Endothelial cell (in vitro differentiated cells): ENCODE measurements around the gene SMARCAL1. TPM values are rescaled to one million over a fixed set of nuclear protein-coding genes. Genes with fewer than 3 reads are reported as not detected.

Source experiments
- DNase-seq: peaks from one replicate; pipeline ENCODE4 v3.0.0; 2021; ENCODE audit warnings: low spot score
- H3K27ac Mint-ChIP-seq: one replicate; pipeline ENCODE4 v1.8.0; 2021; ENCODE audit warnings: mixed read lengths, inconsistent platforms; ENCODE audit not compliant: unreplicated experiment
- H3K27me3 Mint-ChIP-seq: one replicate; pipeline ENCODE4 v1.8.0; 2021; ENCODE audit warnings: mild to moderate bottlenecking, moderate library complexity, mixed read lengths, inconsistent platforms; ENCODE audit not compliant: unreplicated experiment
- H3K36me3 Mint-ChIP-seq: one replicate; pipeline ENCODE4 v1.8.0; 2021; ENCODE audit warnings: mild to moderate bottlenecking, low read depth, mixed read lengths, inconsistent platforms; ENCODE audit not compliant: unreplicated experiment
- H3K4me1 Mint-ChIP-seq: one replicate; pipeline ENCODE4 v1.8.0; 2021; ENCODE audit warnings: mild to moderate bottlenecking, mixed read lengths, inconsistent platforms; ENCODE audit not compliant: unreplicated experiment
- H3K4me3 Mint-ChIP-seq: one replicate; pipeline ENCODE4 v1.8.0; 2021; ENCODE audit warnings: mild to moderate bottlenecking, mixed read lengths, inconsistent platforms; ENCODE audit not compliant: unreplicated experiment
- H3K9me3 Mint-ChIP-seq: one replicate; pipeline ENCODE4 v1.8.0; 2021; ENCODE audit warnings: mixed read lengths, inconsistent platforms; ENCODE audit not compliant: unreplicated experiment
- total RNA-seq: library from RNA; stranded (reverse); fragmentation: NEBNext Ultra II Directional; extraction: Animal tissue kit (Norgen Biotek cat#: 25700); gene quantifications from one replicate; pipeline ENCODE4 v1.2.1, GENCODE V29; 2021; ENCODE audit not compliant: unreplicated experiment
- TF ChIP-seq, protein P1 (sequence below): fragments of 200-600 bp; sonication (generic); IDR thresholded peaks from one replicate; pipeline ENCODE4 v1.5.0; 2021; ENCODE audit warnings: antibody characterized with exemption; ENCODE audit not compliant: unreplicated experiment

The SMARCAL1 gene
- total RNA-seq, 1 donor from 2014 or later, result 39.1 TPM

DNA sequence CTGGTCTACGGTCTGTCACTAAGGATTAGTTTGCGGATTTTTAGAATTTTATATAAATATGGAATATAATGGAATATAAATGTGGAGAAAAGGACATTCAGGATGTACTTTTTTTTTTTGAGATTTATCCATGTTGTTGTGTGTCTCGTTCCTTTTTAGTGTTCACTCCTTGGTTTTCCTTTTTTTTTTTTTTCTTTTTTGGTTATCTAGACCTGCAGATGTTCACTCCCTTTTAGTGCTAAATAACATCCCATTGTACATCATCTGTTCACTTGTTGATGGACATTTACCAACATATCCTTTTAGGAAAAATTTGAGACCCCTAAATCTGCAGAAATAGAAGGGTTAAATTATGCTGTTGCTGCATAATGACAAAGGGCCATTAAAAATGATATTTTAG lies 60.9 kb downstream of the SMARCAL1 start:
- H3K36me3 Mint-ChIP-seq, result peaks cover 17% of the 10 kb centered on the region
- peaks cover 20% of the 10 kb centered on the region for H3K4me1 Mint-ChIP-seq
- H3K4me3 Mint-ChIP-seq, result no peak overlapping the region
- H3K27ac Mint-ChIP-seq, result no peak overlapping the region
- peaks cover 2% of the 10 kb centered on the region for H3K27me3 Mint-ChIP-seq
- TF ChIP-seq, protein P1, sequence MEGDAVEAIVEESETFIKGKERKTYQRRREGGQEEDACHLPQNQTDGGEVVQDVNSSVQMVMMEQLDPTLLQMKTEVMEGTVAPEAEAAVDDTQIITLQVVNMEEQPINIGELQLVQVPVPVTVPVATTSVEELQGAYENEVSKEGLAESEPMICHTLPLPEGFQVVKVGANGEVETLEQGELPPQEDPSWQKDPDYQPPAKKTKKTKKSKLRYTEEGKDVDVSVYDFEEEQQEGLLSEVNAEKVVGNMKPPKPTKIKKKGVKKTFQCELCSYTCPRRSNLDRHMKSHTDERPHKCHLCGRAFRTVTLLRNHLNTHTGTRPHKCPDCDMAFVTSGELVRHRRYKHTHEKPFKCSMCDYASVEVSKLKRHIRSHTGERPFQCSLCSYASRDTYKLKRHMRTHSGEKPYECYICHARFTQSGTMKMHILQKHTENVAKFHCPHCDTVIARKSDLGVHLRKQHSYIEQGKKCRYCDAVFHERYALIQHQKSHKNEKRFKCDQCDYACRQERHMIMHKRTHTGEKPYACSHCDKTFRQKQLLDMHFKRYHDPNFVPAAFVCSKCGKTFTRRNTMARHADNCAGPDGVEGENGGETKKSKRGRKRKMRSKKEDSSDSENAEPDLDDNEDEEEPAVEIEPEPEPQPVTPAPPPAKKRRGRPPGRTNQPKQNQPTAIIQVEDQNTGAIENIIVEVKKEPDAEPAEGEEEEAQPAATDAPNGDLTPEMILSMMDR, result no peak
- DNase-seq, result no peak
- no peaks in the 10 kb centered on the region for H3K9me3 Mint-ChIP-seq

DNA sequence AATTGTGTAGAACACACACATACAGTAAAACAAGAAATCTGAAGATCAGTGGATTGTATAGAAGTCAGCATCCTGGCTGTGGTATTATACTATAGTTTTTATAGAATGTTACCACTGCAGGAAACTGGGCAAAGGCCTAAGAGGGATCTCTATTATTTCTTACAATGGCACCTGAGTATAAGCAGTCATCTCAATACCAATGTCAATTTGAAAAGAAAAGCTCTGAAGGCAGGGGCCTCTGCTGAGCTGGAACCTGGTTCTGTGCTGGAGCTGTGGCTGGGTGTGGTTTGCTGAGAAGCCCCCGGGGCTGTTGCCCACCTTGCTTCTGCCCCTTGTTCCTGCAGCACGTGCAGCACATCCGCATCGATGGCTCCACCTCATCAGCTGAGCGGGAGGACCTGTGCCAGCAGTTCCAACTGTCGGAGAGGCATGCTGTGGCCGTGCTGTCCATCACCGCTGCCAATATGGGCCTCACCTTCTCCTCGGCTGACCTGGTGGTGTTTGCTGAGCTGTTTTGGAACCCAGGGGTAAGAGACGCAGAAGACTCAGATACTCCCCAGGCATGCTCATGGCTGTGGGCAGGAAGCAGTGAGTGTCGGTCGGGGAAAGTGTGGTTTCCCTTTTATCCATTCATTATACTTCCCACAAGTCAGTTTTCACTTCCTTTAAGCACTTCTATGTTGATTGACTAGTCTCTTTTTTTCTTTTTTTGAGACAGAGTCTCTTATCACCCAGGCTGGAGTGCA lies 62.8 kb downstream of the SMARCAL1 start:
- H3K4me1 Mint-ChIP-seq, result peaks cover 27% of the 10 kb centered on the region
- peak overlapping the region; percentile 32 for H3K27ac Mint-ChIP-seq
- H3K27me3 Mint-ChIP-seq, result peaks cover 2% of the 10 kb centered on the region
- TF ChIP-seq, protein P1, result no peak
- peaks cover 11% of the 10 kb centered on the region for H3K36me3 Mint-ChIP-seq
- no peak for DNase-seq
- H3K9me3 Mint-ChIP-seq, result no peaks in the 10 kb centered on the region
- no peak overlapping the region for H3K4me3 Mint-ChIP-seq

DNA sequence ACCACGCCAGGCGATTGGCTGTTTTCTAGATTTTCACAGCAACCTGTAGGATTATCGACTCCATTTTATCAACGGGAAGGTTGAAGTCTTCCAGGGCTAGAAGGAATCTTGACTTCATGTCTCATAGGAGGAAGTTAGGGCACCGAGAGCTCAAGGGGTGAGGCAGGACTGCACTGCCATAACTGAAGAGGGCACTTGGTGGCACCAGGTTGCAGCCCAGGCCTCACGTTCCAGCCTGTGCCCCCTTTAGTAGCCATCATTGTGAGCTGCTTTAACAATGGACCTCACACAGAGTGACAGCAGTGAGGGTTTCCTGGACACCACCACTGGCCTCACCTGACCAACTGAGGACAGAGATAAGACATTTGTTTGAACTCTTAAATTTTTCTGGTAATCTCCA lies 63.5 kb downstream of the SMARCAL1 start:
- TF ChIP-seq, protein P1, result no peak
- Mint-ChIP-seq H3K36me3 (peaks cover 15% of the 10 kb centered on the region), H3K9me3 (no peaks in the 10 kb centered on the region), H3K4me1 (peaks cover 27% of the 10 kb centered on the region), H3K27me3 (peaks cover 2% of the 10 kb centered on the region), H3K27ac (peak overlapping the region; percentile 32), H3K4me3 (no peak overlapping the region)
- DNase-seq, result no peak

DNA sequence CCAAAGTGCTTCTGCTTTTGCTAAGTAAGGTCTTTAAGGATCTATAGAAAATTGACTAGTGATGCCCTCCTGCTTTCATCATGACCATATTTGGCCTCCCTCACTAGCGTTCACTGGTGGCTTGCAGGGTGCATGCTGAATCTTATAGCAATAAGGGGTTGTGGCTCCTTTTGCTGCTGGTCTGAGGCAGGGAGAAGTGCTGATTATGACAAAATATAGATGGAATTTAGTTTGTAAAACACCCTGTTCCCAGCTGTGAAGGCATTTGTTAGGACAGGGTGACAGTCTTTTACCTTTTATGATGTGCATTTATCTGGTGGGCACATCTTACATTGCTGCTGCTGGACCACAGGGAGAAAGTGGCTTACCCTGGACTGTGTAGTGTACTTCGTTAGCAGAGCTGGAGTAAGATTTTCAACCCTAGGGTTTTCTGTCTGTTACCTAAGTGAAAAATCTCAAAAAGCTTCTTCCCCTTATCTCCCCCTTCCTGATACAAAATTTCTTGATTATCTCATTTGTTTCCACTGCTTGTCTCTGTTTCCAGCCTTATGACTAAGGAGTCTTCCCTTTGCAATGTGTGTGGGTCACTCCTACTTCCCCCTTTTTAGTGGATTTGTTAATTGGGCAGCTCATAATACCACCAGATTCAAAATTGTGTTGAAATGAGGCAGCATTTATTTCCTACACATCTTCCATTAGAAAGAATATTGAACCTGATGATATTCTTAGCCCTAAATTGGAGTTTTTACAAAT lies 65.2 kb downstream of the SMARCAL1 start:
- peak overlapping the region; percentile 11 for H3K4me3 Mint-ChIP-seq

More for the DNA sequence above, 65.2 kb downstream of the SMARCAL1 start:
- no peaks in the 10 kb centered on the region for H3K27me3 Mint-ChIP-seq
- DNase-seq, result no peak
- peaks cover 20% of the 10 kb centered on the region for H3K36me3 Mint-ChIP-seq
- H3K9me3 Mint-ChIP-seq, result no peaks in the 10 kb centered on the region
- peak overlapping the region; percentile 20 for H3K27ac Mint-ChIP-seq
- TF ChIP-seq, protein P1, result no peak
- peaks cover 28% of the 10 kb centered on the region for H3K4me1 Mint-ChIP-seq
